EH (cell line): Measurements from ENCODE around the gene ABL1.
"Not testable (repeated sequence)": the region's sequence is repeated elsewhere in the genome, so short reads cannot be mapped to it uniquely, and the experiment has no call there.

ENCODE experiments used
- DNase-seq: peaks from one replicate; pipeline ENCODE4 v3.0.0-alpha.2; 2015; ENCODE audit warnings: low read depth

The ABL1 gene

GRCh38 chr9:130904070-130905044, 69.3 kb downstream of the ABL1 start:
- DNase-seq, result no peak

- no peak for DNase-seq
Observed at GRCh38 chr9:130905125-130905901, 70.3 kb downstream of the ABL1 start.

GRCh38 chr9:130905902-130906734, 71.1 kb downstream of the ABL1 start:
- no peak for DNase-seq

- no peak for DNase-seq
Observed at GRCh38 chr9:130906735-130907416, 71.8 kb downstream of the ABL1 start.

GRCh38 chr9:130908146-130908877, 73.3 kb downstream of the ABL1 start:
- DNase-seq, result no peak

GRCh38 chr9:130908878-130909355, 73.9 kb downstream of the ABL1 start:
- DNase-seq, result no peak

- DNase-seq, result not testable (repeated sequence)
Observed at GRCh38 chr9:130910041-130910440, 75.0 kb downstream of the ABL1 start.

- not testable (repeated sequence) for DNase-seq
Observed at GRCh38 chr9:130910670-130911069, 75.6 kb downstream of the ABL1 start.

GRCh38 chr9:130911254-130912049, 76.4 kb downstream of the ABL1 start:
- no peak for DNase-seq

- DNase-seq, result peak; percentile 92
Observed at GRCh38 chr9:130912932-130913598, 78.0 kb downstream of the ABL1 start.

GRCh38 chr9:130913599-130914416, 78.8 kb downstream of the ABL1 start:
- DNase-seq, result no peak

GRCh38 chr9:130914417-130915095, 79.5 kb downstream of the ABL1 start:
- DNase-seq, result no peak

GRCh38 chr9:130915096-130915447, 80.0 kb downstream of the ABL1 start:
- no peak for DNase-seq

- DNase-seq, result no peak
Observed at GRCh38 chr9:130917168-130917960, 82.3 kb downstream of the ABL1 start.

- DNase-seq, result no peak
Observed at GRCh38 chr9:130918101-130918825, 83.2 kb downstream of the ABL1 start.
